A673 (cell line): ENCODE measurements around the gene A4GALT.

Experiments used
- CTCF ChIP-seq: fragments of 300-800, 200-600 bp; sonication (generic); conservative IDR thresholded peaks from 2 replicates; pipeline ENCODE4 v1.5.1; 2017; ENCODE audit warnings: low read depth, mild to moderate bottlenecking, antibody characterized with exemption, low read length, moderate library complexity, mixed read lengths
- EZH2 ChIP-seq: fragments of 200-600 bp; sonication (generic); IDR thresholded peaks from 2 replicates; pipeline ENCODE4 v1.6.1; 2017; ENCODE audit warnings: borderline replicate concordance, low read depth, mild to moderate bottlenecking, mixed read lengths, antibody characterized with exemption, low read length; ENCODE audit not compliant: poor library complexity, severe bottlenecking

- TF ChIP-seq CTCF: no peak
- TF ChIP-seq EZH2: no peak
Observed at GRCh38 chr22:42646569-42647525, 73.8 kb downstream of the A4GALT start.
